Measurements from ENCODE around the gene NME3. TPM values are rescaled to one million over a fixed set of nuclear protein-coding genes. Genes with fewer than 3 reads are reported as not detected.
A peak's percentile ranks its signal among the peaks of the same experiment; 100 is the strongest.

The NME3 gene
- total RNA-seq, 1 experiment from 2014 or later: 103 TPM

- TF ChIP-seq ZBTB33 (IDR thresholded peaks at IDR 0.05; ENCODE audit: extremely low read depth, insufficient replicate concordance, low read length) (no peak), TCF7L2 (IDR thresholded peaks at IDR 0.05; ENCODE audit: borderline replicate concordance, extremely low read depth, insufficient read depth, insufficient read length) (no peak), ZNF274 (IDR thresholded peaks at IDR 0.05; ENCODE audit: low read depth, low read length) (no peak)
Observed at GRCh38 chr16:1775846-1776671, 4.7 kb upstream of the NME3 start (continued).

DNA sequence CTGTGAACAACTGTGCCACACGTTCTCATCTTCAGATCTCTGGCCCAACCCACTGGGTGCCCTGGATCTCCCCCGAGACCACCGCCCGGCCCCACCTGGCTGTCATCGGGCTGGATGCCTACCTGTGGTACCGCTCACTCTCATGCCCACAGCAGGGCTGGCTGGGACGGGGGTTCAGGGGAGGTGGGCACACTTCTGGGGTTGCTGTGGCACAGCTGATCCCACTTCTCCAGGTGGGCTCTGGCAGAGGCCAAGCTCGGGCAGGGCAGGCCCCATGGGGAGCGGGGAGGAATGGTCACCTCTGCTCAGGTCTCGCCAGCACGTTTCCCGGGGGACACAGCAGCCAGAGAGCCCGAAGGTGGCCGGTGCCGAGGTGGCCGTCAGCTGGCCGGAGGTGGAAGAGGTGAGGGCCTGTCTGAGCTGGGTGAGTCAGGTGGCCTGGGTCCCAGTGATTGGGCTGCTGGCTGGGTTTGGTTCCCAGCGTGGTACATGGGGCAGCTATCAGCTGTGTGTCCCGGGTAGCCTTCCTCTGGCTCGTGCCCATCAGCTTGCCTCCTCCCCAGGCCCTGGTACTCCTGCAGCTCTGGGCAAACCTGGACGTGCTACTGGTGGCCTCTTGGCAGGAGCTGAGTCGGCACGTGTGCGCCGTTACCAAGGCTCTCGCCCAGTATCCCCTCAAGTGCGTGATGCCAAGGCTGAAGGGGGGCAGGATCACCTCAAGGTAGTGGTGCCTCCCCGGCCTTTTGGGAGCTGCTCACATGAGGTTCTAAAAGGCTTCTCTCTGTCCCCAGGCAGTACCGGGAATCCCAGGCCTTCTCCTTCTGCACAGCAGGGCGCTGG is 3.9 kb upstream of the NME3 start:
- peak overlapping the region; percentile 95; the same call in 1 of the 2 replicates for H3K27ac ChIP-seq (ENCODE audit: low read depth, low read length)
- ATAC-seq: no peak

More for the DNA sequence above, 3.9 kb upstream of the NME3 start:
- H3K4me1 ChIP-seq (ENCODE audit: control insufficient read depth in 1 of 2, insufficient read depth in 2 of 2, low read length in 2 of 2): peaks cover 6 to 17% of the 10 kb centered on the region in 2 experiments
- no peaks in the 10 kb centered on the region for H3K9me2 ChIP-seq (ENCODE audit: insufficient read depth)
- H3K36me3 ChIP-seq (ENCODE audit: control insufficient read depth in 1 of 2, insufficient read depth in 2 of 2, low read length in 2 of 2): peaks cover 0 to 8% of the 10 kb centered on the region in 2 experiments; a peak in 3 of 4 replicates
- no TSS peak for BruUV-seq (replicated peaks)
- H2AFZ ChIP-seq (ENCODE audit: low read depth, low read length, poor library complexity, severe bottlenecking): no peak overlapping the region
- H3K4me2 ChIP-seq (ENCODE audit: low read length): no peak overlapping the region
- POLR2A ChIA-PET: no interaction called here
- no peaks in the 10 kb centered on the region for H3K27me3 ChIP-seq (ENCODE audit: insufficient read depth, low read length)
- DNase-seq (ENCODE audit: low read depth, low spot score): no peak
- RAD21 ChIA-PET (ENCODE audit: low non-redundant PET in 1 of 2, low total read pairs in 2 of 2, uncharacterized antibody in 2 of 2, unreplicated experiment in 2 of 2): no interaction called here
- intact Hi-C loops (cut with micrococcal nuclease): no loop called here
- CTCF ChIA-PET: interaction anchor here (1.3 to 1.7 kb wide), 2 partner anchors 7 to 69 kb away, joined by 3 to 9 read pairs; partner anchors contain the start of genes MAPK8IP3, NUBP2 and SPSB3
- H3K9ac ChIP-seq (ENCODE audit: low read length): no peak overlapping the region
- H3K9me3 ChIP-seq (ENCODE audit: control insufficient read depth in 1 of 2, insufficient read depth in 1 of 2, low read depth in 1 of 2, low read length in 2 of 2): no peaks in the 10 kb centered on the region
- H4K20me1 ChIP-seq (ENCODE audit: insufficient read depth): no peaks in the 10 kb centered on the region; the same call in 1 of the 2 replicates
- H3K4me3 ChIP-seq (replicated peaks in 1 of 2; ENCODE audit: low read depth in 1 of 2, low read length in 2 of 2): no peak overlapping the region
- no peak for TF ChIP-seq EGR1 (IDR thresholded peaks at IDR 0.05; ENCODE audit: low read depth)
- peaks cover 48% of the 10 kb centered on the region for H3K79me2 ChIP-seq (ENCODE audit: insufficient read depth, low read length)
